IMR-90 (cell line): Measurements from ENCODE around the gene RAP1GAP. TPM values are rescaled to one million over a fixed set of nuclear protein-coding genes. Genes with fewer than 3 reads are reported as not detected.

Experiments
- ATAC-seq: fragments of 200-7000 bp; cut with Tn5 transposase; 2 replicates; pipeline ENCODE4 v1.9.1; 2020; ENCODE audit warnings: low read depth, mild to moderate bottlenecking, moderate library complexity
- BruUV-seq: library from RNA; stranded (reverse); fragments of 400-500 nt; replicated peaks from 2 replicates; lab custom pipeline; 2021; lab: Mats Ljungman, UMichigan
- CTCF ChIA-PET: fragments of 300-600 bp; formaldehyde crosslinking; extraction: SDS; loops from one replicate; lab custom pipeline; 2021; ENCODE audit warnings: antibody characterized with exemption; lab: Yijun Ruan, JAX
- POLR2A ChIA-PET: fragments of 300-600 bp; sonication (Branson Sonifier 250); formaldehyde crosslinking; loops from one replicate; lab custom pipeline; 2022; ENCODE audit warnings: antibody characterized with exemption; ENCODE audit not compliant: unreplicated experiment; lab: Charles Lee
- DNase-seq: peaks from one replicate; pipeline ENCODE4 v3.0.0; 2013
- H2AFZ ChIP-seq: replicated peaks from 2 replicates; pipeline ENCODE3; 2013; ENCODE audit warnings: low read length, mild to moderate bottlenecking; ENCODE audit not compliant: poor library complexity
- H2AK5ac ChIP-seq: 2 replicates; pipeline ENCODE4 v1.6.1; 2013; ENCODE audit warnings: low read depth, low read length, inconsistent platforms
- H2AK9ac ChIP-seq: replicated peaks from 2 replicates; pipeline ENCODE3; 2013; ENCODE audit warnings: mild to moderate bottlenecking, low read depth, low read length, moderate library complexity; ENCODE audit not compliant: poor library complexity
- H2BK120ac ChIP-seq: 2 replicates; pipeline ENCODE4 v1.6.1; 2013; ENCODE audit warnings: low read depth, low read length, inconsistent platforms
- H2BK15ac ChIP-seq: 3 replicates; pipeline ENCODE4 v1.6.1; 2013; ENCODE audit warnings: low read depth, low read length, inconsistent platforms
- H2BK20ac ChIP-seq: 2 replicates; pipeline ENCODE4 v1.6.1; 2013; ENCODE audit warnings: low read depth, mild to moderate bottlenecking, inconsistent platforms, low read length, moderate library complexity
- H2BK5ac ChIP-seq: 2 replicates; pipeline ENCODE4 v1.6.1; 2013; ENCODE audit warnings: mild to moderate bottlenecking, low read depth, low read length, inconsistent platforms; ENCODE audit not compliant: poor library complexity, severe bottlenecking
- H3K14ac ChIP-seq: replicated peaks from 2 replicates; pipeline ENCODE4 v1.6.1; 2013; ENCODE audit warnings: low read depth, low read length, inconsistent platforms
- H3K18ac ChIP-seq: 2 replicates; pipeline ENCODE4 v1.6.1; 2013; ENCODE audit warnings: low read depth, low read length, control low read depth
- H3K23ac ChIP-seq: 2 replicates; pipeline ENCODE4 v1.6.1; 2013; ENCODE audit warnings: low read depth, low read length, inconsistent platforms
- H3K27ac ChIP-seq: 2 replicates; pipeline ENCODE4 v1.5.1; 2013; ENCODE audit warnings: mild to moderate bottlenecking, control low read depth, low read length; ENCODE audit not compliant: insufficient read depth
- H3K27me3 ChIP-seq: 2 replicates; pipeline ENCODE4 v1.6.1; 2013; ENCODE audit warnings: low read length; ENCODE audit not compliant: control insufficient read depth, insufficient read depth
- H3K36me3 ChIP-seq: 2 replicates; pipeline ENCODE4 v1.6.1; 2013; ENCODE audit warnings: low read length, mixed read lengths; ENCODE audit not compliant: control insufficient read depth, insufficient read depth
- H3K4ac ChIP-seq: 2 replicates; pipeline ENCODE4 v1.6.1; 2013; ENCODE audit warnings: low read depth, low read length, inconsistent platforms
- H3K4me1 ChIP-seq: 2 replicates; pipeline ENCODE4 v1.6.1; 2013; ENCODE audit warnings: low read length, mixed read lengths; ENCODE audit not compliant: control insufficient read depth, insufficient read depth
- H3K4me2 ChIP-seq: 2 replicates; pipeline ENCODE4 v1.6.1; 2013; ENCODE audit warnings: low read depth, mild to moderate bottlenecking, control low read depth, low read length, moderate library complexity
- H3K4me3 ChIP-seq: 2 replicates; pipeline ENCODE4 v1.5.1; 2013; ENCODE audit warnings: low read depth, mild to moderate bottlenecking, control low read depth, low read length, moderate library complexity; ENCODE audit not compliant: insufficient read depth
- H3K56ac ChIP-seq: 2 replicates; pipeline ENCODE4 v1.6.1; 2013; ENCODE audit warnings: low read length, inconsistent platforms; ENCODE audit not compliant: insufficient read depth; ENCODE audit errors: extremely low read depth
- H3K79me1 ChIP-seq, 2 experiments: 2 replicates each; pipeline ENCODE4 v1.6.1; 2013; ENCODE audit warnings: low read length in 2 of 2, inconsistent platforms in 1 of 2, low read depth in 1 of 2
- H3K9ac ChIP-seq: 2 replicates; pipeline ENCODE4 v1.6.1; 2013; ENCODE audit warnings: low read depth, low read length, control low read depth
- H3K9me1 ChIP-seq: 2 replicates; pipeline ENCODE4 v1.6.1; 2013; ENCODE audit warnings: low read length, inconsistent platforms; ENCODE audit not compliant: insufficient read depth
- H3K9me3 ChIP-seq: 2 replicates; pipeline ENCODE4 v1.6.1; 2013; ENCODE audit warnings: low read length; ENCODE audit not compliant: control insufficient read depth, insufficient read depth
- H4K20me1 ChIP-seq: 2 replicates; pipeline ENCODE4 v1.6.1; 2013; ENCODE audit warnings: low read length, inconsistent platforms; ENCODE audit not compliant: insufficient read depth
- H4K5ac ChIP-seq: 2 replicates; pipeline ENCODE4 v1.6.1; 2013; ENCODE audit warnings: mild to moderate bottlenecking, low read depth, low read length, control low read depth
- H4K8ac ChIP-seq, 2 experiments: 2 replicates each; pipeline ENCODE4 v1.6.1; 2013; ENCODE audit warnings: low read depth in 2 of 2, low read length in 2 of 2, control low read depth in 1 of 2, inconsistent platforms in 1 of 2
- H4K91ac ChIP-seq: 2 replicates; pipeline ENCODE4 v1.6.1; 2013; ENCODE audit warnings: low read depth, low read length, inconsistent platforms; ENCODE audit not compliant: insufficient read depth
- MAFK ChIP-seq: IDR thresholded peaks from 2 replicates; pipeline ENCODE4 v1.6.1; 2012; ENCODE audit warnings: low read depth, low read length, improper control_type of control experiment
- WGBS, 2 experiments: methylation state at CpG; one replicate each; pipeline versions ENCODE4 v1.1.5 to v1.1.7; 2013; ENCODE audit warnings: missing lambda C conversion rate in 2 of 2; ENCODE audit not compliant: insufficient read length in 1 of 2; ENCODE audit errors: extremely low coverage in 2 of 2; 5-methylcytosine and 5-hydroxymethylcytosine counted together
- dilution Hi-C: fragments of 300-500 bp; cut with HindIII; formaldehyde crosslinking; loops from one replicate; pipeline ENCODE4 v1.14.3; 2018; ENCODE audit warnings: low sequenced_read_pairs; ENCODE audit not compliant: unreplicated experiment
- in situ Hi-C: fragments of 300-500 bp; cut with MboI; formaldehyde crosslinking; loops from 3 replicates; pipeline ENCODE4 v1.14.3; 2019; ENCODE audit warnings: low sequenced_read_pairs, inconsistent platforms, mixed read lengths
- intact Hi-C: fragments of 100-400 bp; cut with micrococcal nuclease; formaldehyde crosslinking; loops from 2 replicates; pipeline ENCODE4 v1.10.0; 2022
- polyA plus RNA-seq, 3 experiments: library from polyadenylated mRNA; depleted of rRNA; stranded (reverse); fragments of >200 nt; gene quantifications; 2 replicates each; pipeline ENCODE4 v1.2.3, GENCODE V29; 2012; ENCODE audit warnings: low replicate concordance in 1 of 3
- total RNA-seq: library from RNA; depleted of rRNA; stranded (reverse); fragments of >200 nt; gene quantifications from 2 replicates; pipeline ENCODE4 v1.2.3, GENCODE V29; 2012
- TF ChIP-seq, protein P1 (sequence below): fragments of 150-350 bp; IDR thresholded peaks from 2 replicates; pipeline ENCODE4 v1.6.1; 2017; ENCODE audit warnings: mild to moderate bottlenecking, antibody characterized with exemption, low read length, low read depth

RAP1GAP gene
- total and polyA plus RNA-seq, 2 of the 4 experiments (the other 2 are of a cell fraction): under 0.01 to 0.10 TPM

DNA sequence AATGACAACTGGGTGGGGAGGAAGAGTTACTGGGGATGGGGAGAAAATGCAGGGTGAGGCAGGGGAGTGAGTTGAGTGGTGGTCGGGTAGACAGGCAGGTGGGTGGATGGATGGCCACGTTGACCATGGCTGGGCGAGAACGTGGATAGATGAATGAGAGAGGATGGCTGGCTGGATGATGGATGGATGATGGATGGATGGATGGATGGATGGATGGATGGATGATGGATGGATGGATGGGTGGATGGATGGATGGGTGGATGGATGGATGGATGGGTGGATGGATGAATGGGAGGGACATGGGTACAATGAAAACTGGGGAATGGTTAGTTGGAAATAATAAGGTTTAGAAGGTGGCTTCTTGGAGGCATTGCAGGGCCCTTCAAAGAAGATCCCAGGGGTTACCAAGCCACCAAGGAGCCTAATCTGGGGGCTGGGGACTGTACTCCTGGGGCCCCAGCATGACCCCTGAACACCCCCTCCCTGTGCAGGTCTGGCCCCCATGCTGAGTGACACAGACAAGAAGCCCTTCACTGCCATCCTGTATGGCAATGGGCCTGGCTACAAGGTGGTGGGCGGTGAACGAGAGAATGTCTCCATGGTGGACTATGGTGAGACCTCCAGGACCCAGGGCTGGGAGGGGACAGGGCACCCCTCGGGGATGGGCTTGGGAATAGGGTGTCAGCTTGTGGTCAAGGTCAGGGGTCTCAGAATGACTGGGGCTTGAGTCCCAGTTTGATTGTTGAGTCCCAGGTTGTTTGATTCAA, 92.9 kb downstream of the RAP1GAP start:
- 83% methylated on average over 4 of the region's 7 CpGs; no CpG with 5 or more reads in 1 of the 2 experiments for WGBS, 2 experiments
- no peaks in the 10 kb centered on the region for H3K79me1 ChIP-seq
- no peak overlapping the region for H3K4ac ChIP-seq
- no peak overlapping the region for H3K27ac ChIP-seq
- ChIA-PET CTCF (interaction anchor here (0.9 kb wide), 1 partner anchor 207 kb away, joined by 3 read pairs; no protein-coding TSS in a partner anchor), POLR2A (no interaction called here)
- H4K20me1 ChIP-seq: 0 out of 2 replicates have a peak, but pooled peaks cover 3% of the 10 kb centered on the region
- H4K91ac ChIP-seq: no peak overlapping the region
- H2BK5ac ChIP-seq: no peak overlapping the region
- in situ Hi-C loops: no loop called here
- H3K4me2 ChIP-seq: no peak overlapping the region
- H3K23ac ChIP-seq: no peak overlapping the region
- DNase-seq: no peak
- no peak overlapping the region for H3K9ac ChIP-seq
- no peak overlapping the region for H2AK9ac ChIP-seq
- H4K5ac ChIP-seq: no peak overlapping the region
- H3K27me3 ChIP-seq: no peaks in the 10 kb centered on the region; the same call in 1 of the 2 replicates
- no TSS peak for BruUV-seq
- no peaks in the 10 kb centered on the region for H3K4me1 ChIP-seq
- H2BK20ac ChIP-seq: no peak overlapping the region
- no peak overlapping the region for H3K14ac ChIP-seq
- dilution Hi-C loops: no loop called here
- H3K18ac ChIP-seq: no peak overlapping the region
- no peak overlapping the region for H2AFZ ChIP-seq
- no peak for ATAC-seq
- TF ChIP-seq, protein P1, sequence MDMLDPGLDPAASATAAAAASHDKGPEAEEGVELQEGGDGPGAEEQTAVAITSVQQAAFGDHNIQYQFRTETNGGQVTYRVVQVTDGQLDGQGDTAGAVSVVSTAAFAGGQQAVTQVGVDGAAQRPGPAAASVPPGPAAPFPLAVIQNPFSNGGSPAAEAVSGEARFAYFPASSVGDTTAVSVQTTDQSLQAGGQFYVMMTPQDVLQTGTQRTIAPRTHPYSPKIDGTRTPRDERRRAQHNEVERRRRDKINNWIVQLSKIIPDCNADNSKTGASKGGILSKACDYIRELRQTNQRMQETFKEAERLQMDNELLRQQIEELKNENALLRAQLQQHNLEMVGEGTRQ: no peak
- no peak for TF ChIP-seq MAFK
- H3K56ac ChIP-seq: no peak overlapping the region
- H2BK120ac ChIP-seq: no peak overlapping the region
- H3K9me1 ChIP-seq: no peaks in the 10 kb centered on the region
- no peak overlapping the region for H3K4me3 ChIP-seq
- intact Hi-C loops: loop anchor here (10.0 kb wide), 1 partner anchor 311 kb away; no protein-coding TSS in a partner anchor
- no peaks in the 10 kb centered on the region for H3K36me3 ChIP-seq
- no peak overlapping the region for H2AK5ac ChIP-seq
- peaks cover 4% of the 10 kb centered on the region for H3K9me3 ChIP-seq
- H4K8ac ChIP-seq: no peak overlapping the region
- H2BK15ac ChIP-seq: no peak overlapping the region
